ENCODE results near the gene ALS2CL.

Gene ALS2CL

DNA sequence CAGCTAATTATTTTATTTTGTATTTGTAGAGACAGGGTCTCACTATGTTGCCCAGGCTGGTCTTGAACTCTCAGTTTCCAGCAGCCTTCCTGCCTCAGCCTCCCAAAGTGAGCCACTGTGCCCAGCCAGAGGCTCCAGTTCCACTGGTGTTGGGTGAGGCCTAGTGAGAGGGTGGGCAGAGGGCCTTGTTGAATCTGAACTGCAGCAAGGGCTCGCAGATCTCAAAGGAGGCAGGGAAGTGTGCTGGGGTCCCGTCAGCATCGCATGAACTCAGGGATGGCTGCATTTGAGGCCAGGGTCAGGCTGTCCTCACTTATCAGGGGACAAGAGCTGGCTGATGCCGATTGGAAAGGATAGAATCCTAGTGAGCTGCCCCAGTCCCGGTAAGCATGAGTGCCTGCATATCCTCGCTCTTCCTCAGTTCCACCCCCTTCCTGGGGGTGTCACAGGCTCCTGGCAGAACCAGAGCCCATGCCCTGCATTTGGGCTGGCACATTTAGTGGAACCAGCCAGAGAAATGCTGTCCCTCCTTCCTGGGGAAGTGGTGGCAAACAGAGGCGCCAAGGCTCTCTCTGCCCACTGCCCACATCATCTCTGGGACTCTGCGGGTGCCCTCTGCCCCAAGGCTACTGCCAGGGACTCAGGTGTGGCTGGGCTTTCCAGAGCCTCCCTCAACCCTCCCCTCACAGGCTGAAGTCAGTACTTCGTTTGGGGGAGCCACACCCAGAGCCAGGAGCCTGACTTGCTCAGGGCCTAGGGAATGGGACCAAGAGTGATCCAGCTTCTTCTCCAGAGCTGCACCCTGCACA, 24.1 kb downstream of the ALS2CL start:
- H3K4me3 ChIP-seq (replicated peaks in 1 of 2; ENCODE audit: low read depth in 2 of 2, low read length in 2 of 2) = no peak overlapping the region
- no peak for DNase-seq (ENCODE audit: low read depth in 2 of 2)
- TF ChIP-seq, protein P1, sequence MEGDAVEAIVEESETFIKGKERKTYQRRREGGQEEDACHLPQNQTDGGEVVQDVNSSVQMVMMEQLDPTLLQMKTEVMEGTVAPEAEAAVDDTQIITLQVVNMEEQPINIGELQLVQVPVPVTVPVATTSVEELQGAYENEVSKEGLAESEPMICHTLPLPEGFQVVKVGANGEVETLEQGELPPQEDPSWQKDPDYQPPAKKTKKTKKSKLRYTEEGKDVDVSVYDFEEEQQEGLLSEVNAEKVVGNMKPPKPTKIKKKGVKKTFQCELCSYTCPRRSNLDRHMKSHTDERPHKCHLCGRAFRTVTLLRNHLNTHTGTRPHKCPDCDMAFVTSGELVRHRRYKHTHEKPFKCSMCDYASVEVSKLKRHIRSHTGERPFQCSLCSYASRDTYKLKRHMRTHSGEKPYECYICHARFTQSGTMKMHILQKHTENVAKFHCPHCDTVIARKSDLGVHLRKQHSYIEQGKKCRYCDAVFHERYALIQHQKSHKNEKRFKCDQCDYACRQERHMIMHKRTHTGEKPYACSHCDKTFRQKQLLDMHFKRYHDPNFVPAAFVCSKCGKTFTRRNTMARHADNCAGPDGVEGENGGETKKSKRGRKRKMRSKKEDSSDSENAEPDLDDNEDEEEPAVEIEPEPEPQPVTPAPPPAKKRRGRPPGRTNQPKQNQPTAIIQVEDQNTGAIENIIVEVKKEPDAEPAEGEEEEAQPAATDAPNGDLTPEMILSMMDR (IDR thresholded peaks at IDR 0.05; ENCODE audit: low read depth, low read length) = no peak

DNA sequence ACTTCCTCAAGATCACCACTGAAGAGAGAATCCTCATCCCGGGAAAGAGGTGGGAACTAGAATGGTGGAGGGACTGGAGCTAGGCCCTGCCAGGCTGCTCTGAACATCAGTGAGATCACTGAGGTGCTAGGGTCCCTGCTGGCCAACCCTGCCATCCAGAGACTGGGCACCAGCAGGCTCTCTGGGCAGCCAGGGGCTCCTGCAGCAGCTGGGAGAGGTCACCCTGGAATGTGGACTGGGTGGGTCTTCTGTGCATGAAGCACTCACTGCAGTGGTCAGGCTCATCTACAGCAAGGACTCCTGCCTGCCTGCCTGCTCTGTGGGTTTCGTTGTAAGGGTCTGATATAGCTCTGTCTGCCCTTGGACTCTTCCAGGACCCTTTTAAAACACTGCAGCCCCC, 24.9 kb downstream of the ALS2CL start:
- TF ChIP-seq, protein P1 (IDR thresholded peaks at IDR 0.05; ENCODE audit: low read depth, low read length) = no peak
- no peak overlapping the region for H3K4me3 ChIP-seq (replicated peaks in 1 of 2; ENCODE audit: low read depth in 2 of 2, low read length in 2 of 2)
- DNase-seq (ENCODE audit: low read depth in 2 of 2) = no peak

DNA sequence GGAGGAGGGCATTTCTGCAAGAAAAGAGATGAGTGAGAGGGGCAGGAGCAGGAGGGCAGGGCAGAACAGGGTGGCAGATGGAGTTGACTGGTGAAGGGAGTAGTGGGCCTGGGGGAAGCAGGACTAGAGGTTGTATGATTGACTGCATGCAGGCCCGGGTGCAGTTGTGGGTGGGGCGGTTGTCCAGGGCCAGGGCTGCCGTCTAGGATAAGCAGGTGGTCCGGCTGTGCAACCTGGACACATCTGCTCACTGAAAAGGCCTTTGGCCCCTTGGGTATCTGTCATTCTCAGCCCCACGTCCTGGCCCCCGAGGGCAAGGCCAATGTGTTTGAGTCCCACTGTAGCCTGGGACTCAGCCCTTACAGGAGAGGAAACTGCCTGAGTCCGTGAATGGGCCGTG, 25.4 kb downstream of the ALS2CL start:
- TF ChIP-seq, protein P1 (IDR thresholded peaks at IDR 0.05; ENCODE audit: low read depth, low read length) = no peak
- DNase-seq (ENCODE audit: low read depth in 2 of 2) = no peak
- no peak overlapping the region for H3K4me3 ChIP-seq (replicated peaks in 1 of 2; ENCODE audit: low read depth in 2 of 2, low read length in 2 of 2)

DNA sequence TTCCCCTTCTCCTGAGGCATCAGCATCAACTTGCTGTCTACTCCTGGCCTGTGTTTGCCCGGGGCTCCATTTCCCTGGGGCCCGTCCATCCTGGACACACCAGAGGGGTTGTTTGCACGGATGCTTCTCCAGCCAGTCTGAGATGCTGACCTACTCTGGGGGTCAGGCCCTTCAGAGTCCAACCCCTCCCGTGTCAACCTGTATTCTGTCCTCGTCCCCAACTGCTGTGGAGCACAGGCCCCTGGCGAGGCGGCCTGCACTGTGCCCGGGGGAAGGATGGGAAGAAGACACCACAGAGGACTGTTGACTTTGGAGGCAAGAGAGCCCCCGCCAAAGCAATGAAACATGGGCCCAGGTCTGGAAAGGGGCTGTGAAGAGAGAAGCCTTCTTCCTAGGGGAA, 25.8 kb downstream of the ALS2CL start:
- TF ChIP-seq, protein P1 (IDR thresholded peaks at IDR 0.05; ENCODE audit: low read depth, low read length) = no peak
- no peak for DNase-seq (ENCODE audit: low read depth in 2 of 2)
- H3K4me3 ChIP-seq (replicated peaks in 1 of 2; ENCODE audit: low read depth in 2 of 2, low read length in 2 of 2) = no peak overlapping the region

DNA sequence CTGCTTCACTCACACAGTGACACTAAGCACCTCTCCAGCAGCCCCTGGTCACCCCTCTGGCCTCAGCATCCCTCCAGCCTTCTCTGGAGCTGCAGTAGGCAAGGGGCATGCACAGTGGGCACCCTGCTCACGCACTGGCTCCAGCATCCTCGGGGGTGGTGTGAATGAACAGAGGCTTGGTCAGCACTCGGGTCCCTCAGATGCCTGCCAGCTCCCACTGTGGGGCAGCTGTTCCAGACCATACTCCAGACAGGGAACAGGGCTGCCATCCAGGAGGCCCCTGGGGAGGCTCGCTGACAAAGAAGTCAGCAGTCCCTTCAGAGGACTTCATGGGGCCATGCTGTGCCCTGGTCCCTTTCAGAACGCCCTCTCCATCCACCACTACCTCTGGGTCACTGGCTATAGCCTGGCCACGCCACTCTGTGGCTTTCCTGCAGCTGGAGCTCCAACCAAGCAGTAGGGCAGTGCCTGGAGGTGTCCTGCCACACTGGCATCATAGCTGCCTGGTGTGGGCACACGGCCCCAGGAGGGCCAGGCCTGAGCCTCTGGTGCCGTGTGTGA, 26.3 kb downstream of the ALS2CL start:
- DNase-seq (ENCODE audit: low read depth in 2 of 2) = no peak
- H3K4me3 ChIP-seq (replicated peaks in 1 of 2; ENCODE audit: low read depth in 2 of 2, low read length in 2 of 2) = no peak overlapping the region
- TF ChIP-seq, protein P1 (IDR thresholded peaks at IDR 0.05; ENCODE audit: low read depth, low read length) = no peak

DNA sequence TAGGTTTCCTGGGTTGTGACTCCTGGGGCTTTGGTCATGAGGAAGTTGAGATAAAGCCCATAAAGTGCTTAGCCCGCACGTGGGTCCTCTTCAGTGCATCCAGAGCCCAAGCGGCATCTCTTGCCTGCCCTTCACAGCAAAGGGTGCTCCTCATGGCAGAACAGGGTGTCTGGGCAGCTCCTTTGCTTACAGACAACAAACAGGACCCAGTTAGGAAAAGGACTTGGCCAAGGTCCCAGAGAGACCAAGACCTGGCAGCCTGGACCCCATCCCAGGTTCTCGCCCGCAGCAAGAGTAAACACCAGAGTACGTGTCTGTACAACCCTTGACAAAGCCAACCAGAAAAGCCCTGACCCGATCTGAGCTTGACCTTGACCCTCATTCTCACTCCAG, 27.0 kb downstream of the ALS2CL start:
- no peak overlapping the region for H3K4me3 ChIP-seq (replicated peaks in 1 of 2; ENCODE audit: low read depth in 2 of 2, low read length in 2 of 2)
- TF ChIP-seq, protein P1 (IDR thresholded peaks at IDR 0.05; ENCODE audit: low read depth, low read length) = no peak
- DNase-seq (ENCODE audit: low read depth in 2 of 2) = no peak
